Panc1 (cell line): Measurements from ENCODE around the gene ZNF471. TPM values are rescaled to one million over a fixed set of nuclear protein-coding genes. Genes with fewer than 3 reads are reported as not detected.
A peak's percentile ranks its signal among the peaks of the same experiment; 100 is the strongest.

Source experiments
- ATAC-seq: fragments of 200-7000 bp; cut with Tn5 transposase; 2 replicates; pipeline ENCODE4 v1.9.1; 2020; ENCODE audit warnings: mild to moderate bottlenecking, moderate library complexity
- BruUV-seq: library from RNA; stranded (reverse); fragments of 400-500 nt; replicated peaks from 2 replicates; lab custom pipeline; 2021; lab: Mats Ljungman, UMichigan
- CTCF ChIA-PET: fragments of 300-600 bp; sonication (Branson Sonifier 250); formaldehyde crosslinking; loops from one replicate; lab custom pipeline; 2022; ENCODE audit warnings: antibody characterized with exemption; lab: Charles Lee
- POLR2A ChIA-PET: fragments of 300-600 bp; sonication (Branson Sonifier 250); formaldehyde crosslinking; loops from one replicate; lab custom pipeline; 2022; ENCODE audit warnings: antibody characterized with exemption; lab: Charles Lee
- DNase-seq: peaks from one replicate; pipeline ENCODE4 v3.0.0-alpha.2; 2010; ENCODE audit warnings: low read depth, low spot score
- H3K27ac ChIP-seq: 2 replicates; pipeline ENCODE4 v1.5.1; 2011; ENCODE audit warnings: mild to moderate bottlenecking, low read length, inconsistent platforms
- H3K27me3 ChIP-seq: fragments of 200-500 bp; sonication (Bioruptor generic); 2 replicates; pipeline ENCODE4 v1.6.0; 2014; ENCODE audit warnings: low read length, inconsistent platforms; ENCODE audit not compliant: control insufficient read depth, insufficient read depth
- H3K36me3 ChIP-seq: fragments of 200-500 bp; sonication (Bioruptor generic); 2 replicates; pipeline ENCODE4 v1.5.1; 2014; ENCODE audit warnings: inconsistent platforms, mild to moderate bottlenecking, low read length, moderate library complexity; ENCODE audit not compliant: control insufficient read depth, insufficient read depth
- H3K4me1 ChIP-seq: 2 replicates; pipeline ENCODE4 v1.5.1; 2011; ENCODE audit warnings: inconsistent platforms, mild to moderate bottlenecking, low read length, moderate library complexity; ENCODE audit not compliant: control insufficient read depth, insufficient read depth
- H3K4me3 ChIP-seq, 2 experiments: 2 replicates each; pipeline ENCODE4 v1.5.1; 2011 to 2012; ENCODE audit warnings: low read depth in 2 of 2, low read length in 2 of 2, mild to moderate bottlenecking in 2 of 2, inconsistent platforms in 1 of 2, moderate library complexity in 1 of 2
- H3K9me3 ChIP-seq: fragments of 200-500 bp; sonication (Bioruptor generic); 2 replicates; pipeline ENCODE4 v1.5.1; 2014; ENCODE audit warnings: low read depth, mild to moderate bottlenecking, inconsistent platforms, low read length, moderate library complexity; ENCODE audit not compliant: control insufficient read depth, insufficient read depth
- CTCF ChIP-seq: fragments of 450-650 bp; IDR thresholded peaks from 2 replicates; pipeline ENCODE4 v1.5.1; 2017; ENCODE audit warnings: mild to moderate bottlenecking
- POLR2AphosphoS5 ChIP-seq: IDR thresholded peaks from 2 replicates; pipeline ENCODE4 v1.6.1; 2012; ENCODE audit warnings: mild to moderate bottlenecking, low read depth, low read length, moderate library complexity
- REST ChIP-seq, 2 experiments: IDR thresholded peaks; 2 replicates each; pipeline ENCODE4 v1.6.1; 2011 to 2012; ENCODE audit warnings: low read depth in 2 of 2, control low read depth in 1 of 2, low read length in 1 of 2, mild to moderate bottlenecking in 1 of 2, moderate library complexity in 1 of 2; ENCODE audit not compliant: insufficient read depth in 1 of 2
- SIN3A ChIP-seq: IDR thresholded peaks from 2 replicates; pipeline ENCODE4 v1.6.1; 2012; ENCODE audit warnings: low read depth, mild to moderate bottlenecking, low read length, moderate library complexity, borderline replicate concordance; ENCODE audit not compliant: insufficient read depth
- TCF7L2 ChIP-seq: IDR thresholded peaks from 2 replicates; pipeline ENCODE4 v1.6.1; 2011; ENCODE audit warnings: mild to moderate bottlenecking, low read depth, low read length, inconsistent platforms
- in situ Hi-C: cut with HindIII; loops from 2 replicates; pipeline ENCODE4 v1.10.0; 2016; ENCODE audit warnings: low sequenced_read_pairs, low pct_unique_long_range_greater_than_20kb
- intact Hi-C: fragments of 100-400 bp; cut with micrococcal nuclease; formaldehyde crosslinking; loops from one replicate; pipeline ENCODE4 v1.10.0; 2022; ENCODE audit not compliant: unreplicated experiment
- total RNA-seq: library from RNA; stranded (reverse); gene quantifications from one replicate; pipeline ENCODE4 v1.2.1, GENCODE V29; 2021; ENCODE audit not compliant: unreplicated experiment

Gene ZNF471
- total RNA-seq, 1 experiment from 2014 or later, result not detected

GRCh38 chr19:56566904-56567273 is 59.2 kb downstream of the ZNF471 start:
- TF ChIP-seq SIN3A (no peak), CTCF (no peak), REST (IDR thresholded peaks at IDR 0.05; ENCODE audit: insufficient read depth in 1 of 2, low read depth in 2 of 2, low read length in 1 of 2) (no peak), POLR2AphosphoS5 (no peak), TCF7L2 (no peak)
- no peaks in the 10 kb centered on the region for H3K36me3 ChIP-seq
- ChIA-PET POLR2A (no interaction called here), CTCF (no interaction called here)
- intact Hi-C loops, result no loop called here
- no peaks in the 10 kb centered on the region for H3K27me3 ChIP-seq
- peak overlapping the region in 1 of 2 experiments; percentile 34; a peak in 1 of 4 replicates for H3K4me3 ChIP-seq
- in situ Hi-C loops, result no loop called here
- BruUV-seq, result no TSS peak
- H3K9me3 ChIP-seq, result peaks cover 51% of the 10 kb centered on the region; the same call in 1 of the 2 replicates
- DNase-seq (no peak), ATAC-seq (no peak)
- no peaks in the 10 kb centered on the region for H3K4me1 ChIP-seq
- H3K27ac ChIP-seq, result no peak overlapping the region

GRCh38 chr19:56567274-56568120 is 59.8 kb downstream of the ZNF471 start, which contains the start of gene ZNF470:
Gene ZNF470, plus strand, starts transcription at chr19:56567468. Its CDS starts 2,844 bp downstream, at chr19:56570312.
- Histone ChIP-seq H3K9me3 (peaks cover 49% of the 10 kb centered on the region; the same call in 1 of the 2 replicates), H3K4me1 (no peaks in the 10 kb centered on the region), H3K27ac (no peak within 1 kb of the TSS), H3K36me3 (no peaks in the 10 kb centered on the region), H3K4me3 (peak within 1 kb of the TSS in 1 of 2 experiments; percentile 34; a peak in 1 of 4 replicates), H3K27me3 (no peaks in the 10 kb centered on the region)
- ATAC-seq (no peak), DNase-seq (no peak)
- BruUV-seq, result no TSS peak
- TF ChIP-seq SIN3A (no peak), CTCF (no peak), POLR2AphosphoS5 (no peak), REST (IDR thresholded peaks at IDR 0.05; ENCODE audit: insufficient read depth in 1 of 2, low read depth in 2 of 2, low read length in 1 of 2) (no peak), TCF7L2 (no peak)
- ChIA-PET CTCF (no interaction called here), POLR2A (no interaction called here)
- intact Hi-C loops (no loop called here), in situ Hi-C loops (no loop called here)
